ENCODE data around the gene TMEM145. TPM values are rescaled to one million over a fixed set of nuclear protein-coding genes. Genes with fewer than 3 reads are reported as not detected.

The TMEM145 gene
- total and polyA plus RNA-seq, 7 donors: 0.21 to 2.5 (median 0.54) TPM; not detected in 1

- DNase-seq: peak; percentile 99 to 100
- Histone ChIP-seq H3K9me3 (no peaks in the 10 kb centered on the region), H3K27ac (peak within 1 kb of the TSS; percentile 100), H3K27me3 (ENCODE audit: insufficient read depth in 3 of 3, low read length in 2 of 3) (no peaks in the 10 kb centered on the region), H3K4me3 (peak within 1 kb of the TSS; percentile 88), H3K36me3 (ENCODE audit: insufficient read depth in 1 of 2, low read depth in 1 of 2) (peaks cover 4 to 22% of the 10 kb centered on the region in 2 donors), H3K4me1 (peaks cover 29% of the 10 kb centered on the region)
- 1% methylated on average over 47 to 52 of the region's 52 CpGs for WGBS, 3 donors
- ATAC-seq: peak; percentile 83 to 90 (median 85)
- no peak for TF ChIP-seq CTCF (IDR thresholded peaks at IDR 0.05)
- intact Hi-C loops (cut with DNase I): no loop called here
Observed at GRCh38 chr19:42268704-42269477, 44.2 kb upstream of the TMEM145 start, which contains the start of gene CIC. Gene CIC, plus strand, starts transcription at chr19:42269252. Its CDS starts 2,532 bp downstream, at chr19:42271784.

- peak; percentile 25 to 56 for DNase-seq
- ATAC-seq: no peak
- Histone ChIP-seq H3K27me3 (ENCODE audit: insufficient read depth in 3 of 3, low read length in 2 of 3) (no peaks in the 10 kb centered on the region), H3K9me3 (no peaks in the 10 kb centered on the region), H3K27ac (peak overlapping the region; percentile 98), H3K4me3 (peak overlapping the region; percentile 81), H3K36me3 (ENCODE audit: insufficient read depth in 1 of 2, low read depth in 1 of 2) (peaks cover 4 to 31% of the 10 kb centered on the region in 2 donors), H3K4me1 (peaks cover 32% of the 10 kb centered on the region)
- no peak for TF ChIP-seq CTCF (IDR thresholded peaks at IDR 0.05)
- intact Hi-C loops (cut with DNase I): no loop called here
- WGBS, 3 donors: 19 to 31% (median 19%) methylated on average over 10 of the region's 10 CpGs
Observed at GRCh38 chr19:42269478-42270345, 43.4 kb upstream of the TMEM145 start.

GRCh38 chr19:42270346-42271044 is 42.6 kb upstream of the TMEM145 start:
- H3K27me3 ChIP-seq (ENCODE audit: insufficient read depth in 3 of 3, low read length in 2 of 3): no peaks in the 10 kb centered on the region
- 8 to 12% (median 11%) methylated on average over 18 of the region's 18 CpGs for WGBS, 3 donors
- peaks cover 4 to 38% of the 10 kb centered on the region in 2 donors for H3K36me3 ChIP-seq (ENCODE audit: insufficient read depth in 1 of 2, low read depth in 1 of 2)
- intact Hi-C loops (cut with DNase I): no loop called here
- ATAC-seq: peak in 3 of 4 donors; percentile 12 to 26 (median 14)
- TF ChIP-seq CTCF (IDR thresholded peaks at IDR 0.05): no peak
- H3K27ac ChIP-seq: peak overlapping the region; percentile 98
- peak; percentile 56 to 82 for DNase-seq
- peak overlapping the region; percentile 81 for H3K4me3 ChIP-seq
- no peaks in the 10 kb centered on the region for H3K9me3 ChIP-seq
- H3K4me1 ChIP-seq: peaks cover 40% of the 10 kb centered on the region

GRCh38 chr19:42271045-42271419 is 42.1 kb upstream of the TMEM145 start:
- intact Hi-C loops (cut with DNase I): no loop called here
- Histone ChIP-seq H3K9me3 (no peaks in the 10 kb centered on the region), H3K4me3 (peak overlapping the region; percentile 81), H3K27me3 (ENCODE audit: insufficient read depth in 3 of 3, low read length in 2 of 3) (no peaks in the 10 kb centered on the region), H3K27ac (peak overlapping the region; percentile 98), H3K36me3 (ENCODE audit: insufficient read depth in 1 of 2, low read depth in 1 of 2) (peaks cover 4 to 40% of the 10 kb centered on the region in 2 donors), H3K4me1 (peaks cover 46% of the 10 kb centered on the region)
- WGBS, 3 donors: 22 to 41% (median 33%) methylated on average over 3 of the region's 3 CpGs
- DNase-seq: no peak
- ATAC-seq: peak in 2 of 4 donors; percentile 3 to 14
- no peak for TF ChIP-seq CTCF (IDR thresholded peaks at IDR 0.05)
